Measurements from ENCODE around the gene MMP20. TPM values are rescaled to one million over a fixed set of nuclear protein-coding genes. Genes with fewer than 3 reads are reported as not detected.
A peak's percentile ranks its signal among the peaks of the same experiment; 100 is the strongest.

Gene MMP20
- polyA plus RNA-seq, 3 donors = not detected

GRCh38 chr11:102561636-102562035 is 63.5 kb downstream of the MMP20 start:
- Histone ChIP-seq H3K4me3 (replicated peaks in 1 of 3; ENCODE audit: low read depth in 2 of 3, low read length in 3 of 3) (no peak overlapping the region), H3K9me3 (replicated peaks in 1 of 2; ENCODE audit: control insufficient read depth in 1 of 2, insufficient read depth in 1 of 2, low read length in 2 of 2) (peaks cover 0 to 13% of the 10 kb centered on the region in 2 donors), H3K27ac (ENCODE audit: low read depth in 1 of 2, low read length in 2 of 2) (no peak overlapping the region), H3K9ac (ENCODE audit: insufficient read depth, low read length, poor library complexity, severe bottlenecking) (no peak overlapping the region), H3K79me2 (ENCODE audit: insufficient read depth, low read length) (no peaks in the 10 kb centered on the region), H2AFZ (ENCODE audit: insufficient read depth, low read depth, low read length, poor library complexity, severe bottlenecking) (no peak overlapping the region), H3K4me2 (replicated peaks; ENCODE audit: extremely low read depth, low read length, poor library complexity, severe bottlenecking) (no peak overlapping the region), H3K27me3 (ENCODE audit: control insufficient read depth in 2 of 2, insufficient read depth in 2 of 2, low read length in 2 of 2) (no peaks in the 10 kb centered on the region), H3K36me3 (replicated peaks in 1 of 2; ENCODE audit: control insufficient read depth in 1 of 2, insufficient read depth in 2 of 2, low read length in 2 of 2) (no peaks in the 10 kb centered on the region), H3K4me1 (ENCODE audit: control insufficient read depth in 1 of 2, insufficient read depth in 2 of 2, low read length in 2 of 2) (peaks cover 7 to 20% of the 10 kb centered on the region in 2 donors), H4K20me1 (ENCODE audit: insufficient read depth, low read length) (no peaks in the 10 kb centered on the region)
- TF ChIP-seq CTCF (IDR thresholded peaks at IDR 0.05) = no peak
- peak overlapping the region in 1 of 7 donors; percentile 26 for H3K27ac Mint-ChIP-seq
- H3K9me3 Mint-ChIP-seq = peaks cover 5 to 15% (median 12%) of the 10 kb centered on the region in 7 donors
- H3K36me3 Mint-ChIP-seq = peaks cover 0 to 2% of the 10 kb centered on the region in 2 donors
- DNase-seq = no peak
- intact Hi-C loops (cut with micrococcal nuclease) = no loop called here
- peaks cover 0 to 2% (median 0%) of the 10 kb centered on the region in 3 donors for H3K27me3 Mint-ChIP-seq (ENCODE audit: low read depth in 3 of 3)
- peaks cover 40% of the 10 kb centered on the region for H3K4me1 Mint-ChIP-seq
- no peak overlapping the region for H3K4me3 Mint-ChIP-seq

DNA sequence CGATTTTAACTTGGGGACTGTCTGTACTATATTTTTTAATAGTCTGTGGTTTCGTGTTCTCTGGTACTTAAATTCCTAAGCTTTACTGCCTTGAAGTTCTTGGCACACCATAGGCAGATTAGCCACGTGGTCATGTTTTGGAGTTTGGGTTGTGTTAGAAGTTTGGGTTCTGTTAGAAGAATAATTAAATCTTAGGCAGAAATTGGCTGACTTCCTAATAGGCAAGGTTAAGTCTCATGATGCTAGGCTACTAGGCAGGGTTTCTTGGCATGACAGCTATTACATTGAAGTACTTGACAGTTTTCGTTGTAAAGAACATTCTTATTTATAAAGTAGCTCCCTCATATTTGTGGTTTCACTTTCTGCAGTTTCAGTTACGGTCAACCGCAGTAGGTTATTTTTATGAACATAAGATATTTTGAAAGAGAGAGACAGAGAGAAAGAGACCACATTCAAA is 64.5 kb downstream of the MMP20 start:
- Histone ChIP-seq H4K20me1 (ENCODE audit: insufficient read depth, low read length) (no peaks in the 10 kb centered on the region), H3K9ac (ENCODE audit: insufficient read depth, low read length, poor library complexity, severe bottlenecking) (peak overlapping the region; percentile 42)

More for the DNA sequence above, 64.5 kb downstream of the MMP20 start:
- peak overlapping the region in 1 of 2 donors; percentile 63 for H3K27ac ChIP-seq (ENCODE audit: low read depth in 1 of 2, low read length in 2 of 2)
- TF ChIP-seq CTCF (IDR thresholded peaks at IDR 0.05) = no peak
- H3K4me2 ChIP-seq (replicated peaks; ENCODE audit: extremely low read depth, low read length, poor library complexity, severe bottlenecking) = peak overlapping the region; percentile 75
- 0% methylated on average over 1 of the region's 6 CpGs for WGBS (ENCODE audit: insufficient coverage)
- Mint-ChIP-seq H3K27ac (peak overlapping the region in 6 of 7 donors; percentile 10 to 85 (median 67)), H3K4me1 (peaks cover 40% of the 10 kb centered on the region), H3K9me3 (peaks cover 0 to 9% (median 6%) of the 10 kb centered on the region in 7 donors), H3K36me3 (no peaks in the 10 kb centered on the region), H3K27me3 (ENCODE audit: low read depth in 3 of 3) (peaks cover 0 to 2% (median 0%) of the 10 kb centered on the region in 3 donors), H3K4me3 (peak overlapping the region; percentile 68 to 90)
- DNase-seq = peak in 1 of 3 donors; percentile 4
- peaks cover 0 to 8% of the 10 kb centered on the region in 2 donors for H3K9me3 ChIP-seq (replicated peaks in 1 of 2; ENCODE audit: control insufficient read depth in 1 of 2, insufficient read depth in 1 of 2, low read length in 2 of 2)
- peak overlapping the region; percentile 66 for H2AFZ ChIP-seq (ENCODE audit: insufficient read depth, low read depth, low read length, poor library complexity, severe bottlenecking)
- intact Hi-C loops (cut with micrococcal nuclease) = no loop called here
- H3K36me3 ChIP-seq (replicated peaks in 1 of 2; ENCODE audit: control insufficient read depth in 1 of 2, insufficient read depth in 2 of 2, low read length in 2 of 2) = no peaks in the 10 kb centered on the region
- H3K4me1 ChIP-seq (ENCODE audit: control insufficient read depth in 1 of 2, insufficient read depth in 2 of 2, low read length in 2 of 2) = peaks cover 7 to 20% of the 10 kb centered on the region in 2 donors
- H3K27me3 ChIP-seq (ENCODE audit: control insufficient read depth in 2 of 2, insufficient read depth in 2 of 2, low read length in 2 of 2) = no peaks in the 10 kb centered on the region
- H3K79me2 ChIP-seq (ENCODE audit: insufficient read depth, low read length) = no peaks in the 10 kb centered on the region
- peak overlapping the region; percentile 0 to 74 (median 65) for H3K4me3 ChIP-seq (replicated peaks in 1 of 3; ENCODE audit: low read depth in 2 of 3, low read length in 3 of 3)

Data from CD14-positive monocyte (primary cell).